ENCODE results near the gene PAOX.

The PAOX gene

GRCh38 chr10:133379152-133379800 is at the start of gene PAOX:
Gene PAOX, plus strand, starts transcription at chr10:133379262. Its CDS starts 55 bp downstream, at chr10:133379317.
- no peak for DNase-seq (ENCODE audit: low read depth)

- peak; percentile 82 for DNase-seq (ENCODE audit: low read depth)
Observed at GRCh38 chr10:133329491-133330202, 49.4 kb upstream of the PAOX start.

DNA sequence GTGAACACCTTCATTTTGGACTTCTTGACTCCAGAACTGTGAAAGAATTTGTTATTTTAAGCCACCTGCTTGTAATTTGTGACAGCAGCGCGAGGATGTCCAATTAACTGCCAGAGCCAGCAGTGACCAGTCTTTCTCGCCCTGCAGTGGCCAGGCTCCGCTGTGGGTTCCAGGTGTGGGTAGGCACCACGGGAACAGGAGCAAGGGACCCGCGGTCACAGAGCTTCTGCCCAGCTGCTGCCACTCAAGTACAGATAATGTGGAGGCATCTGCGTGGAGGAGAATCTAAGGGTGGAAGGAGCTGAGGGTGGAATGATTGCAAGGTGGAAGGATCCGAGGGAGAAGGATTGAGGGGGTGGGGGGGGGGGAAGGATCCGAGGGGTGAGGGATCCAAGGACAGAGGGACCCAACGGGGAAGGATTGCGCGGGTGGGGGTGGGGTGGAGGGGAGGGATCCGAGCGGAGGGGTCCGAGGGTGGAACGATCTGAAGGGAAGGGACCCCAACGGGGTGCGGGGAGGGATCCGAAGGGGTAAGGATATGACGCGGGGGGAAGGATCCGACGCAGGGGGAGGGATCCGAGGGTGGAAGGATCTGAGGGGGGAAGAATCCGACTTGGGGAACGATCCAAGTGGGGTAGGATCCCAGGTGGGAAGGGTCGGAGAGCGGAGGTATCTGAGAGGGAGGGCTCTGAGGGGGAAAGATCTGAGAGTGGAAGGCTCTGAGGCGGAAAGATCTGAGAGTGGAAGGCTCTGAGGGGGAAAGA is 45.9 kb upstream of the PAOX start:
- no peak for DNase-seq (ENCODE audit: low read depth)

DNA sequence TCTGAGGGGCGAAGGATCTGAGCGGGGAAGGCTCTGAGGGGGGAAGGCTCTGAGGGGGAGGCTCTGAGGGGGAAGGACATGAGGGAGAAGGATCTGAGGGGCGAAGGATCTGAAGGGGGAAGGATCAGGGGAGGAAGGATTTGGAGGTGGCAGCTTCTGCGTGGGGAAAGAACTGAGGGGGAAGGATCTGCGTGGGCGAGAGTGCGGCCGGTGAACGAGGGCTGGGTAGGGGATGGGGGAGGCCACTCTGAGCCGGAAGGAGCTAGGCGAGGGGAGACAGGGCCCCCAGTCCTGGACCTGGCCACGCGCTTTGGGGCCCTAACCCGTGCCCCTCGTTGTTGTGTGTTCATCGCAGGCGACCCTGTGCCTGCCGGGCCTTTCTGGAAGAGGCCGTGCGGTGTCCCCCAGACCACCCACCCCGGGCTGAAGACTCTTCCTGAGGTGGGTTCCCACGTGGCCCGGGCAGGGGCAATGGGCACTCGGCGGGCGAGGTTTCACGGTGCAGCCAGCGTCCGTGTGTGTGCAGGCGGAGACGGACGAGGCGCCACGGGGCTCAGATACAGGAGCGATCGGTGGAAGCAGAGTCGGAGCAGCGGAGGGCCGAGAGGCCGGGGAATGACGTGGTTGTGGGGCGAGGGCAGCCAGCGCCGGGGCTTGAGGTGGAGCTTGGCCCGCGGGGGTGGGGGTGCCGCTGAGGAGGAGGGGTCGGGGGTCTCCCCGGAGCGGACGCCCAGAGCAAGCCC is 44.4 kb upstream of the PAOX start:
- DNase-seq (ENCODE audit: low read depth), result no peak

- peak; percentile 75 for DNase-seq (ENCODE audit: low read depth)
Observed at GRCh38 chr10:133335246-133336117, 43.6 kb upstream of the PAOX start.

DNA sequence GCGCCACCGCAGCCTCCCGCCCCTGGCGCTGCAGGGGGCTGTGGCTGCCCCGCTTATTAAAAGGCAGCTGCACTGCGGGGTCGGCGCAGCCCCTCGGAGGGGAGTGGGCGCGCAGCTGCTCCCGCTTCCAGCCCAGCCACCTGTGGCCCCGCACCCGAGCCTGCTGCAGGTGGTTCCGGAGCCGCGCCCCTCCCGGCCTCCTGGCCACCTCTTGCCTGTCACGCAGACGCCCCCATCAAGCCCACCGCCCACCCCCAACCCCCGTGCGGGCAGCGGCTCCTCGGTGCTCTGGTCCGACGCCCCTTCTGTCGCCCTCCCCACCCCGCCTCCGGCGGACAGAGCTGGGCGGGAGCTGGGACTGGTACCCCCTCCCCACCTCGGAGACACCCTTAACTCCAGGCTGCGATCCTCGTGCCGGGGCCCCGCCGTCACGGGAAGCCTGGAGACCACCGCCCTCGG is 42.9 kb upstream of the PAOX start:
- no peak for DNase-seq (ENCODE audit: low read depth)

- DNase-seq (ENCODE audit: low read depth), result peak; percentile 65
Observed at GRCh38 chr10:133336577-133337369, 42.3 kb upstream of the PAOX start, which contains the start of gene CALY. Gene CALY, minus strand, starts transcription at chr10:133336896. Its CDS starts 7,907 bp downstream, at chr10:133328989.

DNA sequence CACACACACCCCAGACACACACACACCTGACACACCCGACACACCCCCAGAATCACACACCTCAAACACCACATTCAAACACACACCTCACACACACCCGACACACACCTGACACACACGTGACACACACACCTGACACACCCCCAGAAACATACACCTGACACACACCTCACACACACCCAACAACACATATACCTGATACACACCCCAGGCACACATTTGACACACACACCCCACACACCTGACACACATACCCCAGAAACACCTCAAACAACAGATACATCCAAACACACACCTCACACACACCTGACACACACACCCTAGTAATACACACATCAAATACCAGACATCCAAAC is 41.7 kb upstream of the PAOX start:
- DNase-seq (ENCODE audit: low read depth), result no peak

DNA sequence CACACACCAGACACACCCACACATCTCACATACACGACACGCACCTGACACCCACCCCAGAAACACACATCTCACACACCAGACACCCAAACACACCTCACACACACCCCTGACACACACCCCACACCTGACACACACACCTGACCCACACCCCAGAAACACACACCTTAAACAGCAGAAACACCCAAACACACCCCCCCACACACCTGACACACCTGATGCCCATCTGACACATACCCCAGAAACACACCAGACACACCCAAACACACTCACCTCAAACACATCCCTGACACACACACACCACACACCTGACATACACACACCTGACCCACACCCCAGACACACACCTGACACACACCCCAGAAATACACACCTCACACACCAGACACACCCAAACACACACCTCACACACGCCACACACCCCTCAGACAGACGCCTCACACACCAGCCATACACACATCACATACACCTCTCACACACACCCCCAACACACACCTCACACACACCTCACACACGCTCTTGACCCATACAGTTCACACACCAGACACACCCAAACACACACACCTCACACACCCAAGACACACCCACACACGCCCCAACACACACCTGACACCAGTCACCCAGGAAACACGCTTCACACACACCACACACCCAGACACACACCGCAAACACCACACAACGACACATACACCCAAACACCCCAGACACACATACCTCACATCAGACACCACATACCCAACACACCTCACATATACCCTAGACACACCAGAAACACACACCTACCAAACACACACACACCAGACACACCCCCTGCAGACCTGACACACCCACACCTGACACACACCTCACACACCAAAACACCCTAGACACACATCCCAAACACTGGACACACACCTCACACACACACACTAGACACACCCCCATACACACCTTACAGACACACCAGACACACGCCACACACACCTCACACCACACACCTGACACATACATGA is 40.7 kb upstream of the PAOX start:
- no peak for DNase-seq (ENCODE audit: low read depth)

- DNase-seq (ENCODE audit: low read depth), result no peak
Observed at GRCh38 chr10:133339708-133340380, 39.2 kb upstream of the PAOX start.

DNA sequence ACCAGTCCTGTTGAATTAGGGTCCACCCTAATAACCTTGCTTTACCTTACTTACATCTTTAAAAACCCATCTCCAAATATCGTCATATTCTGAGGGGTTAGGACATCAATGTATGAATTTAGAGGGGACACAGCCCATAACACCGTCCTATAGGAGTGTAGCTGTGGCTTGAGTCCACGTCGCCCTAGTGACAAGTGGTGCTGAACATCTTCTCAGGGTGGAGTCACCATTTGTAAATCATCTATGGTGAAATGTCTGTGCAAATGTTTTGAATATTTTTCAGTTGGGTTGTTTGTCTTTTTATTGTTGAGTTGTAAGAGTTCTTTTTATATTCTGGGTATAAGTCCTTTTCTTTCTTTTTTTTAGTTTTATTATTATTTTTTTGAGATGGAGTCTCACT is 37.1 kb upstream of the PAOX start:
- DNase-seq (ENCODE audit: low read depth), result no peak

DNA sequence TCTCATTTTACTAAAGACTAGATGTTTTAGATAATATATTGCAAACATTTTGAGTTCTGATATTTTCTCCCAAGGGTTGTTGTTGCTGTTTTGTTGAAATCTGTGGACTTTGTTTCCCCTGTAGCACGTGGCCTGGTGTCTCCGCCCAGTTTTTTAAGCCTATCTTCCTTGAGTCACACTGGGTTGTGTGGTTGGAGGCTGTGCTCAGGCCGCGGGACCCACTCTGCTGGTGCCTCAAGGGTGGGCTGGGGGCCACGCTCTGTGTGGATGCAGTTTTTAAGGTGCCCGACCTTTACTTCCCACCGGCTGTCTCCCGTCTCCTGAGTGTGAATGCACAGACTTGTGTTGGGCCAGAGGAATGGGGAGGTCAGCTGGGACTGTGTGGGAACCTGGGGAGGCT is 36.1 kb upstream of the PAOX start:
- DNase-seq (ENCODE audit: low read depth), result no peak

DNA sequence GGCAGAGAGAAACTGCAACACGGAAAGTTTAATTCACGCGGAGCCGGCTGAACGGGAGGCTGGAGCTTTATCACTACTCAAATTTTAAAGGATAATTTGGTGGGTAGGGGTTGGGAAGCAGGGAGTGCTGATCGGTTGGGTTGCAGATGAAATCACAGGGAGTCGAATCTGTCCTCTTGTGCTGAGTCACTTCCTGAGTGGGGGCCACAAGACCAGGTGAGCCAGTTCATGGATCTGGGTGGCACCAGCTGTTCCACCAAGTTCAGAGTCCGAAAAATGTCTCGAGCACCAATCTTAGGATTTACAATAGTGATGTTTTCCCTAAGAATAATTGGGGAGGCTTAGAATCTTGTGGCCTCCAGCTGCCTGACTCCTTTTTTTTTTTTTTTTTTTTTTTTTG is 35.5 kb upstream of the PAOX start:
- DNase-seq (ENCODE audit: low read depth), result no peak

DNA sequence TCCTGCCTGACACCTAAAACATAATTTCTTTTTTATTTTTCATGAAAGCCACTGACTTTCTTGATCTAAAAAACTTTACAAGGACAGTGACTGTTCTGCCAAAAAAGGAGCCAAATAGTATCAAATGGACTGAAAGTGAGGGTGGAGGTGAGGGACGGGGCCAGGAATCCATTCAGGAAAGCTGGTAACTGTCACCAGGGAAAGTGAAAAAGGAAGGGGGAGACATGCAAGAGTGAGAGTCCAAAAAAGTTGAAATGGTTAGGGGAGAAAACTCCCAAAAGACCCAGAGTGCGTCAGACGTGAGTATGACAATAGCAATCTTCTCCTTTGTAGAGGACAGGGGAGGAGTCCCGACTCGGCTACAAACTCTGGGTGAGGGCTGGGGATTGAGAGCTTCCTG is 34.8 kb upstream of the PAOX start:
- DNase-seq (ENCODE audit: low read depth), result no peak

- no peak for DNase-seq (ENCODE audit: low read depth)
Observed at GRCh38 chr10:133346413-133346812, 32.6 kb upstream of the PAOX start.

DNA sequence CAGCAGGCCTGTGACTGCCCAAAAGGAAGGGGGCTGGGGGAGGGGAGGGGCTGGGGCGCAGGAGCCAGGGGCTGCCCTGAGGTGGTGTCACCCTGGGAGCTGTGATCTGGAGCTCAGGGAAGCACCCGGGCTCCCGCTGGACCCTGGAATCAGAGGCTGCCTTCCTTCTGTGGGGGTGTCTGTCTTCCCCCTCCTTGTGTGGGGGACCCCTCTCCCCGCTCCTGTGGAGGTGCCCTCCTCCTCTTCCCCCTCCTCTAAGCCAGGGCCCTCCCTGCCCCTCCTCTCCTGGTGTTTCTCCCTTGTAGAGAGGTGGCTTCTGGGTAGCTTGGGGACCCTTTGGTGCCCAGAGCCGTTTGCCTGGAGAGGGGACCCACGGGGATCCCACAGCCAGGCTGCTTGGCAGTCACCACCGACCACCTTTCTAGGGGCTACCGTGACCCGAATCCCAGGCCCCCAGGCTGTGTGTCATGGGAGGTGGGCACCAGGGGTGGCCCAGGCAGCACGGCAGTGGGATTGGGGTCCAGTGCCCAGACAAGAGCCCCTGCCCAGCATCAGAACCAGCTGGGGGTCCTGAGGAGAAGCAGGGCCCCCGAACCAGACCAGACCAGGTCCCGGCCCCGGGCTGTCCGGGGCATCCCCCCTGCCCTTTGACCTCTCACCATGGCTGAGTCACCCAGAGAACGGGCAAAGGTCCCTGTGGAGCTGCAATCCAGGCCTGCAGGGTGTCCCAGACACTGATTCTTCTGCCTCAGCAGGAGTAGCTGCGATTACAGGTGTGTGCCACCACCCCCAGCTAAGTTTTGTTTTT is 31.1 kb upstream of the PAOX start:
- no peak for DNase-seq (ENCODE audit: low read depth)

DNA sequence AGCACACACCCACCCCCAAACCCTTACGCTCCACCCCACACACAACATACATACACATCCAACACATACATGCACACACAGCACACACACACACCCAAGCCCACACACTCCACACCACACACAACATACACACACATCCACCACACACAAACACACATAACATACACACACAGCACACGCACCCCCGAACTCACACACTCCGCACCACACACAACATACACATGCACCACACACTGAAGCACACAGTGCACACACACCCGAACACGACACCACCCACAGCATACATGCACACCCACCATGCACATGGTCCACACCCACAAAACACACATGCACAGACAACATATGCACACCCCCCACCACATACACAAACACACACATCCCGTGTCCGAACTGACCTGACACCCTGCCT is 29.9 kb upstream of the PAOX start:
- DNase-seq (ENCODE audit: low read depth), result no peak

GRCh38 chr10:133349577-133350011 is 29.5 kb upstream of the PAOX start:
- no peak for DNase-seq (ENCODE audit: low read depth)

Data from stimulated activated CD8-positive, alpha-beta memory T cell treated with anti-CD3 and anti-CD28 coated beads, Interleukin-12 subunit alpha, Interleukin-12 subunit beta, amount 100 ng/mL, for 1 hour (primary cell).